Kidney tubule cell (primary cell): Measurements from ENCODE around the gene ZNF575.
"Not testable (repeated sequence)": the region's sequence is repeated elsewhere in the genome, so short reads cannot be mapped to it uniquely, and the experiment has no call there.

Experiments
- DNase-seq: peaks from one replicate; pipeline ENCODE4 v3.0.0-alpha.2; 2018; ENCODE audit warnings: low spot score

Gene ZNF575

DNA sequence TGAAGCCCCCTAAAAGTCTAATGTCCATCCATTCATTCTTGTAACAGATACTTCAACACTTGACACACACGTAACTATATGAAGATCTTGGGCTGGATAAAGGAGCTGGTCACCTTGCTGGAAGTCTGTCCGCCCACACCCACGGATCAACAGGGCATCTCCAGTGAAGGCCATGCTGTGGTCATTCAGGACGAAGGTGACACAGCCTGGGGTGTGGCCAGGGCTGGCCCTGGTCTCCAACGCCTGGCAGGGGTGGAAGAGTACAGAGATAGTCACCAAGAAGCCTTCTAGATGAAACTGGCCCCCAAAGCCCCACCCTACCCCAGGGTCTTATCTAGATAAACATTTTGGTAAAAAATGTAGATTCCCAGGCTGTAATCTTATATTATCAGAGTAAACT is 21.7 kb upstream of the ZNF575 start:
- no peak for DNase-seq

DNA sequence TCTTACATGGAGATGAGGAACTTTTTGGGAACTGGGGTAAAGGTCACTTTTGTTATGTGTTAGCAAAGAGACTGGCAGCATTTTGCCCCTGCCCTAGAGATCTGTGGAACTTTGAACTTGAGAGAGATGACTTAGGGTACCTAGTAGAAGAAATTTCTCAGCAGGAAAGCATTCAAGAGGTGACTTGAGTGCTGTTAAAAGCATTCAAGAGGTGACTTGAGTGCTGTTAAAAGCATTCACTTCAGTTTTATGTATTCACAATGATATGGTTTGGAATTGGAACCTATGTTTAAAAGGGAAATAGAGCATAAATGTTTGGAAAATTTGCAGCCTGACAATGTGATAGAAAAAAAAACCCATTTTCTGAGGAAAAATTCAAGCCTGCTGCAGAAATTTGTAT is 20.6 kb upstream of the ZNF575 start:
- DNase-seq, result not testable (repeated sequence)

DNA sequence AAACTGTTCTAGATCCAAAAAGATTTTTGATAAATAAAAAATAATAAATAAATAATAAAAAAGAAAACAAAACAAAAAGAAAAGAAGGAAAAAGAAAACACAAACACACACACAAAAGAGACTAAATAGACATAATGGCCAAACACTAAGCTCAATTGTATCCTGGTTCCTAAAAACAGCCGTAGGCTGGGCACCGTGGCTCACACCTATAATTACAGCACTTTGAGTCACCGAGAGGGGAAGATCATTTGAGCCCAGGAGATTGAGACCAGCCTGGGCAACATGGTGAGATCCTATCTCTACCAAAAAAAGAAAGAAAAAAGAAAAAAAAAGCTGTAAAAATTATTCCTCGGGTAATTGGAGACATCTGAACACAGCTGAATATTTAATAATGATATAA is 14.9 kb upstream of the ZNF575 start:
- no peak for DNase-seq

DNA sequence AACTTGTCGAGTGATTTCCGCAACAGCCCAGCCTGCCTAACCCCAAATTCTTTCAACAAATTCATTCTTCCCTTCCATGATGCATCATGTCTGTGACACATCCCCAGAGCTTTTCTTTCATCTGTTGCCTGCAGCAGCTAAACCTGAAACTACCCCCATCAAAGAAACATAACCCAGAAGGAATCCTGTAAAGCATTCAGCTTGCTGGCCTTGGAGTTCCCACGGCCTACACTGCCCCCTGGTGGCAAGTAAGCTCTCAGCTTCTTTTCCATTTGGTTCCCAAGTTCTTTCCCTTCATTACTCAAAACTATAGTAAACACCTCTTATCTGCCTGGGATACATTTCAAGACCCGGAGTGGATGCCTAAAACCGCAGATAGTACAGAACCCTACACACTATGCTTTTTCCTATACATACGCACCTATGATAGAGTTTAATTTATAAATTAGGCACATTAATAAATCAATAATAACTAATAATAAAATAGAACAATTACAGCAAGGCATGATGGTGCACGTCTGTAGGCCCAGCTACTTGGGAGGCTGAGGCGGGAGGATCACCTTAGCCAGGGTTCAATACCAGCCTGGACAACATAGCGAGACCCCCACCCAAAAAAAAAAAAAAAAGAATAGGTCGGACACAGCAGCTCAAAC is 13.4 kb upstream of the ZNF575 start:
- DNase-seq, result peak; percentile 94

DNA sequence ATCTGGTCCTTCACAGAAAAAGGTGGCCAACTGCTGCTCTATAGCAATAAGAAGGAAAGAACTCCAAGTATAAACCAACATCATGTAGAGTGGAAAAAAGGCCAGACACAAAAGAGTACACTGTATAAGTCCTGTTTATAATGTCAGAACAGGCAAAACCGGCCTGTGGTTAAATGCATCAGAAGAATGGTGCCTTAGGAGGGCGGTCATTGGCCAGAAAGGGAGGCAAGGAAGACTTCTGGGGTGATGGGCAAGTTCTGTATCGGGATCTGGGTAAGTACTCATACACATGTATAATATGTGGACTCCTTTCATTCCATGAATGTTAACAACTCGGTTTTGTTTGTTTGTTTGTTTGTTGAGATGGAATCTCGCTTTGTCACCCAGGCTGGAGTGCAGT is 10.1 kb upstream of the ZNF575 start:
- DNase-seq, result no peak

DNA sequence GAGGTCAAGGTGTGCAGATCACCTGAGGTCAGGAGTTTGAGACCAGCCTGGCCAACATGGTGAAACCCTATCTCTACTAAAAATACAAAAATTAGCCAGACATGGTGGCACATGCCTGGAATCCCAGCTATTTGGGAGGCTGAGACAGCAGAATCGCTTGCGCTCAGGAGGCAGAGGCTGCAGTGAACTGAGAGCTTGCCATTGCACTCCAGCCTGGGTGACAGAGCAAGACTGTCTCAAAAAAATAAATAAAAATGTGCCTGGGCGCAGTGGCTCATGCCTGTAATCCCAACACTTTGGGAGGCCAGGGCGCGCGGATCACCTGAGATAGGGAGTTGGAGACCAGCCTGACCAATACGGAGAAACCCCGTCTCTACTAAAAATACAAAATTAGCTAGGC is 9.3 kb upstream of the ZNF575 start:
- DNase-seq, result not testable (repeated sequence)

DNA sequence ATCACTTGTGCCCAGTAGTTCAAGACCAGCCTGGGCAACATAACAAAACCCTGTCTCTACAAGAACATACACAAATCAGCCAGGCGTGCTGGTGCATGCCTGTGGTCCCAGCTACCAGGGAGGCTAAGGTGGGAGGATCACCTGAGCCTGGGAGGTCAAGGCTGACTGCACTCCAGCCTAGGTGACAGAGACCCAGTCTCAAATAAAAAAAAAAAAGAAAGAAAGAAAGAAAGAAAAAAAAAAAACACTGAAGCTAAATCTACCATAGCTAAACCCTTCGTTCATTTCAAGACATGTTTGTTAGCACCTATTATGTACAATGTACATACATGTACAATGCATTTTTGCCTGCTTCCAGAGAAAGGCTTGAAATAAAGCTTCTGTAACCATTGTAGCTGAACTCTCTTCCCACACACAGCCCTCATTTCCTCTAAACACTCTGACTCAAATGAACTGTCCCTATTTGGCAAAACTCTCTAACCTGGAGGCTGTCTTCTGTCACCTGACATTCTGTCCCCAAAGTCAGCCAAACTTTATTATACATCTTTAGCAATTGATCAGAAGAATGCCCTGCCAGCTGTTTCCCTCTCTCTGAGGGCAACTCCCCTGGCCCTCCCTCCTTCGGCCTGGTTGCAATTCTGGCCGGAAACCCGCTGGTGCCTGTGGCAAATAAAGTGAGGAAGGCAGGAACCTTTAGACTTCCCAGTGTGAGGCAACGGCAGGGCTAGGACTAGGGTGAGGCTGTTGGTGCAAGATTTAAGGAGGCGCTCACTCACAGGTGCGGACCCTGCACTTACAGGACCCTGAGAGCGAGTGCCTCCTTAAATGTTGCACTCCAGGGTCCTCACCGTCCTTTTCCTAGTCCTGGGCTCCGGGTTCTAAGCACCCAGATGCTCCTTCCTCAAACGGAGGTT is 7.8 kb upstream of the ZNF575 start:
- DNase-seq, result peak; percentile 72

DNA sequence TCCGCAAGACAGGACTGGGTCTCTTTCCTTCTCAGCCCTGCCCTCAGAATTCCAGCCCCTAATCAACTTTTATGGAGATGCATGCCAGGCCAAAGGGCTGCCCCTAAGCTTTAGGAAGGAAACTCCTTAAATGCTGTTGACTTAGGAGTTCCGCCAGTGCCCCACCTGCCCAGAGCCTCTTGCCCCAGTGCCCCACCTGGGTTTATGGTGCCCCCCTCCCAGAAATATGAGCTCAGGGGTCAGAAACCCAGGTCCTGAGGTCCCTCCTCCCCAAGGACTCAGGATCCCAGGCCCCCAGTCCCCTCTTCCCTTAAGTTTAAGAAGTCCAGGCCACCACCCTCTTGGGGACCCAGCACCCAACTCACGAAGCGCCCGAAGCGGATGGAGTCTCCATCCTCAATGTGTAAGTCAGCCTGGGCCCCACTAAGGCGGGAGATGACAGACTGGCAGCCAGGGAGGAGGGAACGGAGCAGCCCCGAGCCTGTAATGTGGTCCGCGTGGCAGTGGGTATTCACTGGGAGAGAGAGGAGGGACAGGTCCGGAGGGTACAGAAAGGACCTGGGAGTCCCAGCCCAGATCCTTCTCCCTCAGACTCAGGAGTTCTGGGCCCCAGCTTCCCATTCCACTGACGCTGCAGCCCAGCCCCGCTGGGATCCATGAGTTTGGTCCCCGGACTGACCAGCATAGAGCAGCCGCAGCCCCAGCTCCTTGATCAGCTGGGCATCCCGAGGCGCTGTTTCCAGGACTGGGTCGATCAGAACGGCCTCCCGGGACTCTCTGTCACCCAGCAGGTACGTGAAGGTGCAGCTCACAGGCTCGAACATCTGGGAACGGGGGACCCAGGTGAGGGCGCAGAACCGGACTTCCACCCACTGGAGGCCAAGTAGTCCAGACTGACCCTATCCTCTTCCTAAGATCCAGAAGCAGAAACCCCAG is 6.9 kb upstream of the ZNF575 start:
- peak; percentile 32 for DNase-seq

DNA sequence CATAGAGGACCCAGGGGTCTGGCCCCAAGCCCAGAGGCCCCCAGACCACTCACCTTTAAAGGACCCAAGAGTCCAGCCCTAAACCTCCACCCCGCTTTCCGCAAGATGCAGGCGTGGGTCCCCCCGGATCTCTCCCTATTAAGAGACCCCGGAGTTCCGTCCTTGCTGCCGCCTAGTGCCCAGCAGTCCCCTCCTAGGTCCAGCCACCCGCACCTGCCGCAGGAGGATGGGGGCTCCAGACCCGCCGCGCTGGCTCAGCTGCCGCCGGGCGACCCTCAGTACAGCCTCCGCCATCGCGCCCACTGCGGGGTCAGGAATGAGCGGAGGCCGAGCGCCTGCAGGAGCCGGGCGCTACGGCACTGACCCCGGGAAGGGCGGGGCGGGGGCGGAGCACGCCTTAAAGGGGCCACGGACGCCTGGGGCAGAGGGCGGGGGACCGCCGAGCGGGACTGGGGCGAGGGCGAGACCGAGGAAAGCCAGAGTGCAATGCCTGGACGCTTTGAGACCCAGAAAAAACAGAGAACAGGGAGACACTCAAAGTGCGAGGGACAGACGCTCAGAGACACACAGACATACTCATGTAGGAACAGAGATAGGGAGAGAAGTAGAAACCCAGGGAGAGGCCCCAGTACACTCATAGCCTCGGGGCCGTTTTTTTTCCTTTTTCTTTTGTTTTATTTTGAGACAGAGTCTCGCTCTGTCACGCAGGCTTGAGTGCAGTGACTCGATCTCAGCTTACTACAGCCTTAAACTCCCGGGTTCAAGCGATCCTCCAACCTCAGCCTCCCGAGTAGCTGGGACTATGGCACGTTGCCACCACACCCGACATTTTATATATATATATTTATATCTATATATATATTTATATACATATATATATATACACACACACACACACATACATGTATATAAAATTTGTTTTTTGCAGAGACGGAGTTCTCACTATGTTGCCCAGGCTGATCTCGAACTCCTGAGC is 5.8 kb upstream of the ZNF575 start, which contains the start of gene ETHE1:
Gene ETHE1 (minus strand): TSS at position 318 of the 976 bp plus-strand sequence. CDS start 24 bp downstream, at position 294.
- peak; percentile 73 for DNase-seq

DNA sequence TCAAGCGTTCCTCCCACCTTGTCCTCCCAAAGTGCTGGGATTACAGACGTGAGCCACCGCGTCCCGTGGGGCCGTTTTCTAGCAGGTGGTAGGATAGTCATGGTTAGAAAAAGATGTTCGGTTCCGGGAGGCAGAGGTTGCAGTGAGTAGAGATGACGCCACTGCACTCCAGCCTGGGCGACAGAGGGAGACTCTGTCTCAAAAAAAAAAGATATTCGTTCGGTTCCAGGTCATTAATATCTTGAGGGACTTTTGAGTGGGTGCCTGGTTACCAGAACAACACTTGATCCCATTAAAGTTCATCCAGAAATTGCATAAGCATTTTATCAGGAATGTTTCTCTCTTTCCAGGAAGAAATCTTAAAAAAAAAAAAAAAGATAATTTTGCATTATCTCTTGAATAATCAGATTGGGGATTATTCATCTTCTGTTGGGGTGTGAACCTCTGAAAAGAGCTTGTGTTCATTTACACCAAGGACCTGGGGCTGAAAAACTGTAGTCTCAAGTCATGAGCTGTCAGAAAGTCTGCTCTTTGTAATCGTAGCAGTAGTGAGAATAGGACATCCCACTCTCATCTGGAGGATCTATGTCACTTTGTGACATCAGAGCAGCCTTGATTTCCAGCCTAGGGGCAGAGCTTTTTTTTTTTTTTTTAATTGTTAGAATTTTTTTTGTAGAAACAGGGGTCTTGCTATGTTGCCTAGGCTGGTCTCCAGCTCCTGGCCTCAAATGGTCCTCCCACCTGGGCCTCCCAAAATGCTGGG is 4.9 kb upstream of the ZNF575 start:
- peak; percentile 89 for DNase-seq

DNA sequence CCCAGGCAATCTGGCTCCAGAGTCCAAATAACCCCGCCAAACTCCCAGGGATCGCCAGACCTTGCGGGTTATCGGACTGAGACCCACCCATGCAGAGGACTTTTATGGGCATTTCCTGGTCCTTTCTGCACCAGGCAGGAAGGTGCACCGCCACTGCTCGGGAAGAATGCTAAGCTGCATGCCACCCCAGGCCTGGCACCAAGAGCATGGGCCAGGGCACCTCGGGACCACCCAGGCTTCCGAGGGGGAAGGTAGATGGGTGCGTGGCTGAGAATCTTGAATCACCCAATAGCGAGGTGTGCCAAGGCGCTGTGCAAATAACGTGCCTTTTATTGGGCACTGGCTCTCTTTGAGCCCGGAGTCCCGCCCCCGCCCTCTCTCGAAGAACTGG is 422 bp upstream of the ZNF575 start:
- no peak for DNase-seq

DNA sequence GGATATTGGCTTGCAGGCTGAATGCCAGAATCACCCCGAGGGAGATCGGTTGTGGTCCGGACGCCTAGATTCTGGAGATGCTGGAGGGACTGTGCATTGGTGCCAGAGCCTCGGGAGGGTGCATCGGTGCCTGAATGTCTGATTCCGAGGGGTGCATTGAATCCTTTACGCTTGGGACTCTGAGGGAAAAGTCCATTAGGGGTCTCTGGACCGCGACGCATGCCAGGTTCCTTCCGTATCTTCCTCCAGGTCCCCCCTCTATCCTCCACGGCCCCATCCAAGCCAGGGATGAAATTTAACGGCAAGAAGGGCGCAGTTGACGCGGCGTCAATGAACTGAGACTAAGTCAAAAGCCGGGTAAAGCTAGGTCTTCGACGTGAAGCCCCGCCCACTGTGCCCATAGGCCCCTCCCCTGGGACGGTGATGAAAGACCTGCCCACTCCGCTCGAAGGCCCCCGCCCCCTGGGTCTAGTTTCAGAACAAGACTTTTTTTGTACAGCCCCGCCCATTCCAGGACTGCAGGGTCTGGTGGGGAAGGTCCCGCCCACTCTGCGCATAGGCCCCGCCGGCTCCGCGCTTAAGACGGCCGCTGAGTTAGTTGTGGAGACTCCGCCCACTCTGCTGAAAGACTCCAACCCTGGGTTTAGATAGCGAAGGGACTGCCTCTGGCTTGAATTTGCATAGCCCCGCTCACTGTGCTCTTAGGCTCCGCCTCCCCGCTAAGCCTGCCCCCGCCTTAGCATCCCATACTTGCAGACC is 737 bp downstream of the ZNF575 start:
- DNase-seq, result peak; percentile 95

DNA sequence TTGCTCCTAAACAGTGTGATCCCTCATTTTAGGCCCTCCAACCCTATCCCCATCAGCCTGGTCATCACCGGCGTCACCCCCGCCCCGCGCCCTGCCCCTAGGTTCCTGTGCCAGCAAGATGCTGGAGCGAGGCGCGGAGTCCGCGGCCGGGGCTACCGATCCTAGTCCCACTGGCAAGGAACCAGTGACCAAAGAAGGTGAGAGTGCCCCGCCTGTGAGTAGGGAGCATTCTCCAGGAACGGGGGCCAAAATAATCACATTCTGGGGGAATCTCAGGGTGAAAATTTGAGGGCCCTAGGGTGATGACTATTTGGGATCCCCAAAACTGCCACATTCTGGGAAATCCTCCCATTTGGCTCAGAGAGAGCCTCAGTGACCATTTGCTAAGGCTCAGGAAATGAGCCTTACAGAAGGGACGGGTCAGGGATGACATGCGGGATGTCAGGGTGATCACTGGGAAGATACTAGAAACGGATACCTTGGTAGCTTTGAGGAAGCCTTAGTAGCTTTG is 1.4 kb downstream of the ZNF575 start:
- DNase-seq, result no peak

DNA sequence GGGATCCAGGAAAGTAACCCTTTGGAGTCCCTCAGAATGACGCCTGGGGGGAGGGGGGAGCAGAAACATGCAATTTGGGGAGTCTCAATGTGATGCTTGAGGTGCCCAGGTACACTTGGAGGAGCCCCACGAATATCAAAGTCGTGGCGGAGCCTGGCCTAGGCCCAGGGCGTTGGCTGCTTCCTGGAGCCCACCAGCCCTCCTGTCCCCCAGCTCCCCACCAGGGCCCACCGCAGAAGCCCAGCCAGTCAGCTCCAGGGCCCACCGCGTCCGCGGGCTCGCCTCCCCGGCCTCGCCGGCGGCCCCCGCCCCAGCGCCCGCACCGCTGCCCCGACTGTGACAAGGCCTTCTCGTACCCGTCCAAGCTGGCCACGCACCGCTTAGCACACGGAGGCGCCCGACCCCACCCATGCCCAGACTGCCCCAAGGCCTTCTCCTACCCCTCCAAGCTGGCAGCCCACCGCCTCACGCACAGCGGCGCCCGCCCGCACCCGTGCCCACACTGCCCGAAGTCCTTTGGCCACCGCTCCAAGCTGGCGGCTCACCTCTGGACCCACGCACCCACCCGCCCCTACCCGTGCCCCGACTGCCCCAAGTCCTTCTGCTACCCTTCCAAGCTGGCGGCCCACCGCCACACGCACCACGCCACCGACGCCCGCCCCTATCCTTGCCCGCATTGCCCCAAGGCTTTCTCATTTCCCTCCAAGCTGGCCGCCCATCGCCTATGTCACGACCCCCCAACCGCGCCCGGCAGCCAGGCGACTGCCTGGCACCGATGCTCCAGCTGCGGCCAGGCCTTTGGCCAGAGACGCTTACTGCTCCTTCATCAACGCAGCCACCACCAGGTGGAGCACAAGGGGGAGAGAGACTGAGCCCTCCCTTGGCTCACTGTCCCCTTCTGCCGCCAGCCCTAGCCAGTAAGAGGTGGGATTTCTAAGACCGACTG is 2.1 kb downstream of the ZNF575 start:
- peak; percentile 57 for DNase-seq

DNA sequence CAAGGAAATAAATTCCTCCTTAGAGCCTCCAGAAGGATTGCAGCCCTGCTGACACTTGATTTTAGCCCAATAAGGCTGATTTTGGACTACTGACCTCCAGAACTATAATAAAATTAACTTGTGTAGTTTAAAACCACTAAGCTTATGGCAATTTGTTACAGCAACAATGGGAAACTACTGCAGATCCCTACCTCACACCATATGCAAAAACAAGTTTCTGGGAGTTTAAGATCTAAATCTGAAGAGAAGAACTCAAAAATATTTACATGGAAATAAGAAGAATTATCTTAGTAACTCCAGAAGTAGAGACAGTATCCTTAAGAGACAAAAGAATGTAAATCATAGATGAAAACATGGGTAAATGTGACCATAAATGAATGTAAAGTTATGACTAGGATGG is 5.9 kb downstream of the ZNF575 start:
- no peak for DNase-seq

DNA sequence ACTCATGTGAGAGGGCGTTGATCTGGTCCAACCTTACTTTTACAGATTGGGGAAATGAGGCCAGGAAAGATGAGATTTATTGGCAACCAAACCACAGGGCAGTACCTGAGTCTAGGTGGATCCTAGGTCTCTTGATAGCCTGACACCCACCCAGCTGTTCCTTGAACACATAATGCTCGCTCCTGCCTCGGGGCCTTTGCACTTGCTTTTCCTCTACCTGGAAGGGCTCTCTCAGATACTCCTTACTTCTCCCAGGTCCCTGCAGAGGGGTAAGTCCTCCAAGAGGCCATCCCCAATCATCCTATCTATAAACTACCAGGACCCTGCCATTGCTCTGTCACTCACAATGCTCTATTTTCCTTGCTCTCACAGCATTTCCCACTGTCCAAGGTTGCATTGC is 7.4 kb downstream of the ZNF575 start:
- DNase-seq, result no peak

DNA sequence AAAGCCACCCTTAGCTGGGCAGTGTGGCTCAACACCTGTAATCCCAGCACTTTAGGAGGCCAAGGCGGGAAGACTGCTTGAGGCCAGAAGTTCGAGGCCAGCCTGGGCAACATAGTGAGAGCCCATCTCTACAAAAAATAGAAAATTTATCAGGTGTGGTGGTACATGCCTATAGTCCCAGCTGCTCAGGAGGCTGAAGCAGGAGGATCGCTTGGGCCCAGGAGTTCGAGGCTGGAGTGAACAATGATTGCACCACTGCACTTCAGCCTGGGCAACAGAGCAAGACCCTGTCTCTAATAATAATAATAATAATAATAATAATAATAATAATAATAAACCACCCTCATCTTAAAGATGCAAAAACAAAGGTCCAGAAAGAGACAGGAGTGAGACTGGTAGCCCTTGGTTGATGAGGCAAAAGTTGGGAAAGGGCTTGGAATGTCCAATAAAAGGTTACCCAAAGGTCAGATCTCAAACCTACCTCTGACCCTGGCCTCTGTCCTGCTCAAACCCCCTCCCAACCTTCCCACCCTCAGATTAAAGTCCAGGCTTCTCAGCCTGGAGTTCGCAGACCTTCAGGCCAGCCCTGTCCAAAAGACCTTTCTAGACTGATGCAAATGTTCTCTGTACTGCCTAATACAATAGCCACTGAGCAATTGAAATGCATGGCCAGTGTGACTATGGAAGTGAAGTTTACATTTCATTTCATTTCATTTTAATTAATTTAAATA is 9.1 kb downstream of the ZNF575 start:
- DNase-seq, result no peak
